HL-60/S4 treated with retinoic acid at 250 ng/mL for 4 days and 3 days (cell line): ENCODE results near the gene CCDC27.
"Not testable (repeated sequence)": the region's sequence is repeated elsewhere in the genome, so short reads cannot be mapped to it uniquely, and the experiment has no call there.

Experiments
- in situ Hi-C: fragments of 300-500 bp; cut with MboI; formaldehyde crosslinking; loops from 2 replicates; pipeline ENCODE4 v1.7.0; 2022; ENCODE audit warnings: low sequenced_read_pairs

Gene CCDC27

GRCh38 chr1:3717715-3718601, 34.3 kb upstream of the CCDC27 start:
- in situ Hi-C loops, result no loop called here

DNA sequence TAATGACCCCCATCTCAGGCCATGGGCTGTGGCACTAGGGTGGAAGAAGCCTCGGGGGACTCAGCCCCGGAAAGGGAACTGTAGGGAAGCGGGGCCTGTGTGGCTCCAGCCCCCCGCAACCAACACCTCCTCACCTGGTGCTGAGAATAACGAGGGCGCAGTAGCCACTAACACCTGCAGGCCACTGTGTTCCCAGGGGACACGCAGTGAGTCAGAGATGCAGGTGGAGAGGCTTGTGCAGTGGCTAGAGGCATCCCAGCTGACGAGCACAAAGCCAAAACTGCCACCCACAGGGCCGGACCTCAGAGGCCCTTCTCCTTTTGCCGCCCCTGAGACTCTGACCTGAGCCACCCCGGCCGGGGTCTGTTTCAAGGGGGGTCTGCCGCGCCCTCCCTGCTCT, 33.5 kb upstream of the CCDC27 start:
- in situ Hi-C loops, result no loop called here

DNA sequence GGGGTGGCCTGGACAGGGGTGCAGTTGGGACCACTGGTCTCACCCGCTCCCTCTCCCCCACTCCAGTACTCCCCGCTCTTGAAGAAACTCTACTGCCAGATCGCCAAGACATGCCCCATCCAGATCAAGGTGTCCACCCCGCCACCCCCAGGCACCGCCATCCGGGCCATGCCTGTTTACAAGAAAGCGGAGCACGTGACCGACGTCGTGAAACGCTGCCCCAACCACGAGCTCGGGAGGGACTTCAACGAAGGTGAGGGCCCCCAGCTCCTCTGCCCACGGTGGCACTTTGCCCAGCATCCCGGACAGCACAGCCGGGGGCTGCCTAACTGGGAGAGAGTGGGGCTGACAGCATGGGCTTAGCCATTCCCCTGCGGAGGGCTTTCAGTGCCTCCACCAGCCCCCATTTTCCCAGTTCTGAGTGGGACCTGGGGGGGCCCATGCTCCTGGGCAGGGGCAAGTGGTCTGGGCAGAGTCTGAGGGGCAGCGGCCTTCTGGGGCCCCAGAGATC, 30.2 kb upstream of the CCDC27 start:
- in situ Hi-C loops, result no loop called here

DNA sequence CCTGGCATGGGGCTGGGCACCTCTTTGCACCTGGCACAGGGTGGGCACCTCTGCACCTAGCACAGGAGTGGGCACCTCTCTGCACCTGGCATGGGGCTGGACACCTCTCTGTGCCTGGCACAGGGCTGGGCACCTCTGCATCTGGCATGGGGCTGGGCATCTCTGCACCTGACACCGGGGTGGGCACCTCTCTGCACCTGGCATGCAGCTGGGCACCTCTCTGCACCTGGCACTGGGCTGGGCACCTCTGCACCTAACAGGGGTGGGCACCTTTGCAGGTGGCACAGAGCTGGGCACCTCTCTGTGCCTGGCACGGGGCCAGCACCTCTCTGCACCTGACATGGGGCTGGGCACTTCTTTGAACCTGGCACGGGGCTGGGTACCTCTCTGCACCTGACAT, 29.4 kb upstream of the CCDC27 start:
- in situ Hi-C loops, result no loop called here

- in situ Hi-C loops, result not testable (repeated sequence)
Observed at GRCh38 chr1:3724416-3725030, 27.7 kb upstream of the CCDC27 start.

DNA sequence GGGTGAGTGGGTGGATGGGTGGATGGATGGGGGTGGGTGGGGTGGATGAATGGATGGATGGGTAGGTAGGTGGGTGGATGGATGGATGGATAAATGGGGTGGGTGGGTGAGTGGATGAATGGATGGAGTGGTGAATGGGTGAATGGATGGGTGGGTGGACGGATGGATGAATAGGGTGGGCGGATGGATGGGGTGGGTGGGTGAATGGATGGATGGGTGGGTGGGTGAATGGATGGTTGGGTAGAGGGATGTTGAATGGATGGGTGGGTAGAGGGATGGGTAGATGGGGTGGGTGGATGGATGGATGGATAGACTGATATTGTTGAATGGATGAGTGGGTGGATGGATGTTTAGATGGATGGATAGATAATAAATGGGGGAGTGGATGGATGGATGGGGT, 26.9 kb upstream of the CCDC27 start:
- in situ Hi-C loops, result no loop called here

DNA sequence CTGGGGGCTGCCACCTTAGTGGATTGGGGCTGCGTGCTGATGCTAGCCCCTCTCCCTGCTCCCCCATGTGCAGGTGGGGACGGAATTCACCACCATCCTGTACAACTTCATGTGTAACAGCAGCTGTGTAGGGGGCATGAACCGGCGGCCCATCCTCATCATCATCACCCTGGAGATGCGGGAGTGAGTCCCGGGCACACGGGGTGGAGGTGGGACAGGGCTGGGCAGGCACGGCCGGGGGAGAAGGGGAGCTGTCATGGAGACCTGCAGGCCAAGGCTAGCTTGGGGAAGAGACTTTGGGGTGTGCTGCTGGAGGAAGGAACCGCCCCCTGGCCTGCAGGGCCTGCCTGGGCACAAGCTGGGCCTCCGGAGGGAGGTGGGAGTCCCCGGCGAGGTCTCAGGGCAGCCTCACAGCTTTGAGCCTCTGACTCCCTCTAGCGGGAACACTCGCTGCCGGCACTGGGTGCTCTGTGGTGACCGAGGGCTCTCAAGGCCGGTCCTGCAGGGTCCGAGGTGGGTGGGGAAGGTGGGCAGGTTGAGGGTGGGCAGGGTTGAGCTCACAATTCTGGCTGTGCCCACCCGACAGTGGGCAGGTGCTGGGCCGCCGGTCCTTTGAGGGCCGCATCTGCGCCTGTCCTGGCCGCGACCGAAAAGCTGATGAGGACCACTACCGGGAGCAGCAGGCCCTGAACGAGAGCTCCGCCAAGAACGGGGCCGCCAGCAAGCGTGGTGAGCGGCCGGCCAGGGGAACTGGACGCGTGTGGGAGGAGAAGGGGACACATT, 25.0 kb upstream of the CCDC27 start:
- in situ Hi-C loops, result no loop called here

GRCh38 chr1:3727825-3728776, 24.1 kb upstream of the CCDC27 start:
- in situ Hi-C loops, result no loop called here

- in situ Hi-C loops, result no loop called here
Observed at GRCh38 chr1:3729594-3730542, 22.4 kb upstream of the CCDC27 start.

DNA sequence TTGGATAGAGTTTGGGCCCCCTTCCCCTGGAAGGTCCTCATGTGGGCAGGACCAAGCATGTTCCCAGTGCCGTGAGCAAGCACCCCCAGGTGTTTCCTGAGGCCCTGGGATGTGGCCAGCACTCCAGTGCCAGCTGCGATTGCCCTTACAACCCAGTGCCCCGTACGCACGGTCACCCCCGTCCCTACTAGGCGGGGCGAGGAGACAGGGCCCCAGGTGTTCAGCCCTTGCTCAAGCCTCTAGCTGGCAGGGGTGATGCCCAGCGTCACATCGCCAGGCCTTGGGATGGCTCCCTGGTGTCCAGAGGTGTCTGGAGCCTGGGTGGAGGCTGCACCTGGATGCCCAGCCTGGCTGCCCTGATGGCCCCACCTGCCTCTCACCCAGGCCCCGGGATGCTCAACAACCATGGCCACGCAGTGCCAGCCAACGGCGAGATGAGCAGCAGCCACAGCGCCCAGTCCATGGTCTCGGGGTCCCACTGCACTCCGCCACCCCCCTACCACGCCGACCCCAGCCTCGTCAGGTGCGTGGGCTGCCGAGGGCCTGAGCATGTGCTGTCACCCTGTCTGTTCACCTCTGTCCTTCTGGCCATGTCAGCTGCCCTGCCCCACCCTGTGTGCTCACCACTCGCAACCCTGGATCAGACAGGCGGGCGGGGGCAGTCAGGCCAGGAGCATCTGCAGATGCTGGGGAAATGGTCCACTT, 21.6 kb upstream of the CCDC27 start:
- in situ Hi-C loops, result no loop called here

- in situ Hi-C loops, result no loop called here
Observed at GRCh38 chr1:3731583-3732433, 20.4 kb upstream of the CCDC27 start.

DNA sequence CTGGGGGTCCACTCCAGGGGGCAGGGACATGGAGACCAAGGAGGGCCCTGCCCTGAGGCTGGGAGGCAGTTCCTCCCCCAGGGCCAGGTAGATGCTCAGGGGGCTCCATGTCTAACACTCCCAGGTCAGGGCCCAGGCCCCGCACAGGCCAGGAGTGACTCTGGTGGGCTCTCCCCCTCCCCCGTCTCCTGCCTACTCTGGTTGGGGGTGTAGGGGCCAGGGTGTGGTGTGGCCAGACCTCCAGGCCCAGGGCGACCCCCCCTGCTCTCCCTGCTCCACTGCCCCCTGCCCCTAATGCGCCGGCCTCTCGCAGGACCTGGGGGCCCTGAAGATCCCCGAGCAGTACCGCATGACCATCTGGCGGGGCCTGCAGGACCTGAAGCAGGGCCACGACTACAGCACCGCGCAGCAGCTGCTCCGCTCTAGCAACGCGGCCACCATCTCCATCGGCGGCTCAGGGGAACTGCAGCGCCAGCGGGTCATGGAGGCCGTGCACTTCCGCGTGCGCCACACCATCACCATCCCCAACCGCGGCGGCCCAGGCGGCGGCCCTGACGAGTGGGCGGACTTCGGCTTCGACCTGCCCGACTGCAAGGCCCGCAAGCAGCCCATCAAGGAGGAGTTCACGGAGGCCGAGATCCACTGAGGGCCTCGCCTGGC, 19.7 kb upstream of the CCDC27 start:
- in situ Hi-C loops, result no loop called here

- in situ Hi-C loops, result no loop called here
Observed at GRCh38 chr1:3733094-3733882, 19.0 kb upstream of the CCDC27 start.

DNA sequence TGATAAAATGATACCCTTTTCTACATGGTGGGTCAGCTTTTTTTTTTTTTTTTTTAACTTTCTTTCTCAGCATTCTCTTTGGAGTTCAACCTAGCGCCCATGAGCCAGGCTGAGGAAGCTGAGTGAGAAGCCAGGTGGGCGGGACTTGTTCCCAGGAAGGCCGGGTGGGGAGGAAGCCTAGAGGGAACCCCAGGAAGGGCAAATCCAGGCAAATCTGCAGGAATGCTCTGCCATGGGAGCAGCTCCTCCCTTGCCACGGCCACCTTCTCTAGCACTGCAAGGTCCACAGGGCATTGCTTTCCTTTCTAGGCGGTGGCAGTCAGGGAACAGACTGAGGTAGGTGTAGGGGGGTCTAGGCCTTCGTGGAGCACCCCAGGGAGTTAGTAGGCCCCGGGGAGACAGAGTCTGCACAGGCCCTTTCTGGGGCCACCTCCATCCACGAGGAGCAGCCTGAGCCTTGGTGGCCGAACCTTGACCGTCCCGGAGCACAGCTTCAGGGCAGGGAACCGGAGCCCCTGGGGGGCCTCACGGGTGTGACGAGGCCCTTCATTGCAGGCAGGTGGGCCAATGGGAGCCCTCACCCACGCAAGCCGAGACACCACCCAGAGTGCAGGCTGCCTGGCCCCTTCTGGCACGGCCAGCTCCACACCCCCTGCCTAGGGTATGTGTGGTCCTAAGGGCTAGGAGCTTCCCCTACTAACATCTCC, 18.2 kb upstream of the CCDC27 start:
- in situ Hi-C loops, result no loop called here

DNA sequence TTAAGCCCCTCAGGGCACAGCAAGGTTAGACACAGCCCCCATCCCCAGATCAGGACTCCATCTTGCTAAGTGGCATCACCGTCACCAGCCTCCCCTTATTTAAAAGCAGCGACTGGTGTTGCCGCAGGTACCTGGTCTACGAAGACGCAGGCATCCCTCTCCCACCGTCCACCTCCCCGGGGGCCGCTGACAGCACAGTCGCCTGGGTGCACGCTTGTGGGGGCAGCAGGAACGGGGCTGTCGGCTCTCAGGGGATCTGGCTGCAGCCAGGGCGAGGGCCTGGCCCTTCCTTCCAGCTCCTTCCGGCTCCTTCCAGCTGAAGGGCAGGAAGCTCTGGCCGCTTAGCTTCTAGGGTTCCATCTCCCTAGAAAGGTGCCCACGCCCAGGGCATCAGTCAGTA, 17.6 kb upstream of the CCDC27 start:
- in situ Hi-C loops, result no loop called here
